ENCODE measurements around the gene RAPGEF2. TPM values are rescaled to one million over a fixed set of nuclear protein-coding genes. Genes with fewer than 3 reads are reported as not detected.

Gene RAPGEF2
- polyA plus RNA-seq, 1 experiment = 19.6 TPM

GRCh38 chr4:159169404-159170302, 66.8 kb downstream of the RAPGEF2 start:
- no peaks in the 10 kb centered on the region for H3K27me3 ChIP-seq (ENCODE audit: control insufficient read depth, insufficient read depth, low read length)
- H3K36me3 ChIP-seq (ENCODE audit: control insufficient read depth, insufficient read depth, low read length) = no peaks in the 10 kb centered on the region
- ChIA-PET CTCF (interaction anchor here (0.6 kb wide), 1 partner anchor 10 kb away, joined by 3 read pairs; no protein-coding TSS in a partner anchor), POLR2A (no interaction called here)
- no peak for TF ChIP-seq CTCF (IDR thresholded peaks at IDR 0.05; ENCODE audit: insufficient read depth, low read depth, low read length)
- DNase-seq (ENCODE audit: low read depth) = no peak
- no peak overlapping the region for H3K4me3 ChIP-seq (ENCODE audit: low read depth, low read length)

GRCh38 chr4:159171287-159171686, 68.4 kb downstream of the RAPGEF2 start:
- ChIA-PET POLR2A (no interaction called here), CTCF (no interaction called here)
- Histone ChIP-seq H3K36me3 (ENCODE audit: control insufficient read depth, insufficient read depth, low read length) (no peaks in the 10 kb centered on the region), H3K27me3 (ENCODE audit: control insufficient read depth, insufficient read depth, low read length) (no peaks in the 10 kb centered on the region), H3K4me3 (ENCODE audit: low read depth, low read length) (no peak overlapping the region)
- DNase-seq (ENCODE audit: low read depth) = no peak
- TF ChIP-seq CTCF (IDR thresholded peaks at IDR 0.05; ENCODE audit: insufficient read depth, low read depth, low read length) = no peak

GRCh38 chr4:159173886-159174285, 71.0 kb downstream of the RAPGEF2 start:
- TF ChIP-seq CTCF (IDR thresholded peaks at IDR 0.05; ENCODE audit: insufficient read depth, low read depth, low read length) = no peak
- Histone ChIP-seq H3K27me3 (ENCODE audit: control insufficient read depth, insufficient read depth, low read length) (no peaks in the 10 kb centered on the region), H3K4me3 (ENCODE audit: low read depth, low read length) (no peak overlapping the region), H3K36me3 (ENCODE audit: control insufficient read depth, insufficient read depth, low read length) (no peaks in the 10 kb centered on the region)
- ChIA-PET CTCF (interaction anchor here (0.7 kb wide), 1 partner anchor 27 kb away, joined by 3 read pairs; no protein-coding TSS in a partner anchor), POLR2A (no interaction called here)
- no peak for DNase-seq (ENCODE audit: low read depth)

- CTCF ChIA-PET = no interaction called here
These were observed 71.8 kb downstream of the RAPGEF2 start for GRCh38 chr4:159174645-159175084.

More at GRCh38 chr4:159174645-159175084, 71.8 kb downstream of the RAPGEF2 start:
- no peak for TF ChIP-seq CTCF (IDR thresholded peaks at IDR 0.05; ENCODE audit: insufficient read depth, low read depth, low read length)
- no peak overlapping the region for H3K4me3 ChIP-seq (ENCODE audit: low read depth, low read length)
- H3K36me3 ChIP-seq (ENCODE audit: control insufficient read depth, insufficient read depth, low read length) = no peaks in the 10 kb centered on the region
- no peak for DNase-seq (ENCODE audit: low read depth)
- POLR2A ChIA-PET = no interaction called here
- no peaks in the 10 kb centered on the region for H3K27me3 ChIP-seq (ENCODE audit: control insufficient read depth, insufficient read depth, low read length)
